ENCODE measurements around the gene HNF4A.

HNF4A gene

DNA sequence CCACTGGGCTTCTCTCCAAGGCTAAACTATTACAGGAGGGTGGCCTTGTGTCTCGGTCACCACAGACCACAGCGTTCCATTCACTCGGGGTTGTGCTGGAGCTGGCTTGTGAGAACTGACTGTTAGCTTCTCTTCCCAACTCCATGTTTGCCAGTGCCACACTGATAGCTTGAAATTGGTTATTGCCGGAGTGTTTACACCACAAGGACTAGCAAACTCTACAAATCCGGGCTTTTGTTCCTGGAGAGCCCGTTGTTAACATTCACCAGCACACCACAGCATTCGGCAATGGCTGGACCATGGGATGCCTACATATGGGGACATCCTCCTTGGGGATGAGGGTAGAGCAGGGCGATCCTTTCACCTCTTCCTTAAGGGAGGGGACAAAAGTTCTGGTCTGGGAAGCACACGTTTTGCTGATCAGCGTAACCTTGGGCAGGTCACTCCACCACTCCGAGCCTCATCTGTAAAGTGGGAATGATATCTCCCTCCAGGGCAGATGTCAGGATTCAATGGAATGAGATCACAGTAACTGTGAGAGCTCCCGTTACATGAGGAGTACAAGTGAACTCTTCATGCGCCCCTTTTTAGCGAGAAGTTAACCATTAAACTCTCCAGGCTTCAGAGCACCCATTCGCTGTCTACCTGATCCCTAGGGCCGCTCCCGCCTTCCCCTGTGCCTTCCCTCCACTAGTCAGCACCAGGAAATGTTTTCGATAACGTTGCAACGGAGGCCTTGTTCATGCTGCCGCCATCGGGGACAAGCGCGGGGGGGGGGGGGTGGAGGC lies 78.4 kb downstream of the HNF4A start:
- ATAC-seq (ENCODE audit: insufficient read depth, low read depth) (no peak), DNase-seq (no peak)
- H3K4me3 ChIP-seq (ENCODE audit: low read depth in 1 of 2, low read length in 2 of 2) = no peak overlapping the region
- H3K4me2 ChIP-seq (ENCODE audit: insufficient read depth, low read length) = no peak overlapping the region
- no peaks in the 10 kb centered on the region for H4K20me1 ChIP-seq (ENCODE audit: insufficient read depth, low read length)
- peaks cover 3% of the 10 kb centered on the region for H3K27me3 ChIP-seq (ENCODE audit: insufficient read depth, low read length, poor library complexity)
- H3K9ac ChIP-seq (ENCODE audit: low read depth, low read length) = no peak overlapping the region
- H2AFZ ChIP-seq (ENCODE audit: low read depth, low read length) = no peak overlapping the region
- no peaks in the 10 kb centered on the region for H3K9me3 ChIP-seq (ENCODE audit: insufficient read depth, low read length, severe bottlenecking)
- no peaks in the 10 kb centered on the region for H3K79me2 ChIP-seq (ENCODE audit: insufficient read depth, low read length)
- no peak overlapping the region for H3K27ac ChIP-seq (ENCODE audit: low read length)
- no peaks in the 10 kb centered on the region for H3K36me3 ChIP-seq (ENCODE audit: insufficient read depth, low read length)
- no peaks in the 10 kb centered on the region for H3K4me1 ChIP-seq (ENCODE audit: insufficient read depth, low read length)
- TF ChIP-seq EZH2 (IDR thresholded peaks at IDR 0.05; ENCODE audit: borderline replicate concordance, low read depth, low read length, severe bottlenecking) = no peak
- TF ChIP-seq, protein P1, sequence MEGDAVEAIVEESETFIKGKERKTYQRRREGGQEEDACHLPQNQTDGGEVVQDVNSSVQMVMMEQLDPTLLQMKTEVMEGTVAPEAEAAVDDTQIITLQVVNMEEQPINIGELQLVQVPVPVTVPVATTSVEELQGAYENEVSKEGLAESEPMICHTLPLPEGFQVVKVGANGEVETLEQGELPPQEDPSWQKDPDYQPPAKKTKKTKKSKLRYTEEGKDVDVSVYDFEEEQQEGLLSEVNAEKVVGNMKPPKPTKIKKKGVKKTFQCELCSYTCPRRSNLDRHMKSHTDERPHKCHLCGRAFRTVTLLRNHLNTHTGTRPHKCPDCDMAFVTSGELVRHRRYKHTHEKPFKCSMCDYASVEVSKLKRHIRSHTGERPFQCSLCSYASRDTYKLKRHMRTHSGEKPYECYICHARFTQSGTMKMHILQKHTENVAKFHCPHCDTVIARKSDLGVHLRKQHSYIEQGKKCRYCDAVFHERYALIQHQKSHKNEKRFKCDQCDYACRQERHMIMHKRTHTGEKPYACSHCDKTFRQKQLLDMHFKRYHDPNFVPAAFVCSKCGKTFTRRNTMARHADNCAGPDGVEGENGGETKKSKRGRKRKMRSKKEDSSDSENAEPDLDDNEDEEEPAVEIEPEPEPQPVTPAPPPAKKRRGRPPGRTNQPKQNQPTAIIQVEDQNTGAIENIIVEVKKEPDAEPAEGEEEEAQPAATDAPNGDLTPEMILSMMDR (IDR thresholded peaks at IDR 0.05; ENCODE audit: borderline replicate concordance, extremely low read depth, low read length, poor library complexity, severe bottlenecking) = no peak

DNA sequence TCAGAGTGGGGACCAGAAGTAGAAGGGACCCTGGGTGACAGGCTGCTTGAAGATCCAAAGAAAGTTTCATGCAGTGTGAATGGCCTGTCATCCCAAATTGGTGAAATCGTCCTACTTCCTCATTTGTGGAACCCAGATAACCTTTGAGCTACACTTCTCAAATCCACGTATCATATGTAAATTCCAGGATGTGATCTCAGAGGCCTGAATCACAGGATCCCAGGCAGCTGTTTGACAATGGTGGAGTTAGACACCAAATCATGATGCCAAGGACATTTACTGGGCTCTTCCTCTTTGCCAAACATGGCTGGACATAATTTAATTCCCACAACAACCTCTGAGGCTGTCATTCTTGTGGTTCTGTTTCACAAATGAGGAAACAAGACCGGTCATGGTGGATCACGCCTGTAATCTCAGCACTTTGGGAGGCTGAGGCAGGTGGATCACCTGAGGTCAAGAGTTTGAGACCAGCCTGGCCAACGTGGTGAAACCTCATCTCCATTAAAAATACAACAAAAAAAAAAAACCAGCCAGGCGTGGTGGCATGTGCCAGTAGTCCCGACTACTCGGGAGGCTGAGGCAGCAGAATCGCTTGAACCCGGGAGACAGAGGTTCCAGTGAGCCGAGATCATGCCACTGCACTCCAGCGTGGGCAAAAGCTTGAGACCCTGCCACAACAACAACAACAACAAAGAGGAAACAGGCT lies 80.3 kb downstream of the HNF4A start:
- Histone ChIP-seq H3K4me3 (ENCODE audit: low read depth in 1 of 2, low read length in 2 of 2) (no peak overlapping the region), H3K9ac (ENCODE audit: low read depth, low read length) (no peak overlapping the region), H3K4me2 (ENCODE audit: insufficient read depth, low read length) (no peak overlapping the region), H2AFZ (ENCODE audit: low read depth, low read length) (no peak overlapping the region), H3K27me3 (ENCODE audit: insufficient read depth, low read length, poor library complexity) (peaks cover 3% of the 10 kb centered on the region), H3K36me3 (ENCODE audit: insufficient read depth, low read length) (no peaks in the 10 kb centered on the region), H3K79me2 (ENCODE audit: insufficient read depth, low read length) (no peaks in the 10 kb centered on the region), H3K9me3 (ENCODE audit: insufficient read depth, low read length, severe bottlenecking) (no peaks in the 10 kb centered on the region), H4K20me1 (ENCODE audit: insufficient read depth, low read length) (no peaks in the 10 kb centered on the region), H3K4me1 (ENCODE audit: insufficient read depth, low read length) (no peaks in the 10 kb centered on the region), H3K27ac (ENCODE audit: low read length) (no peak overlapping the region)
- ATAC-seq (ENCODE audit: insufficient read depth, low read depth) = no peak
- TF ChIP-seq EZH2 (IDR thresholded peaks at IDR 0.05; ENCODE audit: borderline replicate concordance, low read depth, low read length, severe bottlenecking) = no peak
- TF ChIP-seq, protein P1 (IDR thresholded peaks at IDR 0.05; ENCODE audit: borderline replicate concordance, extremely low read depth, low read length, poor library complexity, severe bottlenecking) = no peak
- DNase-seq = no peak

DNA sequence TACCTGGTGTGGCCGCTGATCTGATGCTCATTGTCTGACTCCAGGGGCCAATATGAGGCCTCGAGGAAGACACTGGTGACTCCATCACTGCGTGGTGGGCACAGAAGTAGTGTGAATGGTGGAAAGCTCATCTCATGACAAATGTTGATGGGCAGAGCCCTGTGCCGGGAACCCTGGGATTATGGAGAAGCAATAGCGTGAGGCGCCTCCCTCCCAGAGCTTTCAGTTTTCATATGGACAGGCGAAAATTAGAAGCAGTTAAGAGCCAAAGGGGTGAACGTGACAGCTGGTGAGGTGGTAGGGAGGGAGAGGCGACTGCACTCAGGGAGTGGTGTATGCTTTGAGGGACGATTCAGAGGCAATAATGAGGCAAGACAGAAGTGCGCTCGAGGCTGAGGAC lies 80.9 kb downstream of the HNF4A start:
- Histone ChIP-seq H3K4me1 (ENCODE audit: insufficient read depth, low read length) (no peaks in the 10 kb centered on the region), H3K79me2 (ENCODE audit: insufficient read depth, low read length) (no peaks in the 10 kb centered on the region), H4K20me1 (ENCODE audit: insufficient read depth, low read length) (no peaks in the 10 kb centered on the region), H3K27ac (ENCODE audit: low read length) (no peak overlapping the region), H3K36me3 (ENCODE audit: insufficient read depth, low read length) (no peaks in the 10 kb centered on the region), H2AFZ (ENCODE audit: low read depth, low read length) (no peak overlapping the region), H3K9me3 (ENCODE audit: insufficient read depth, low read length, severe bottlenecking) (no peaks in the 10 kb centered on the region), H3K9ac (ENCODE audit: low read depth, low read length) (no peak overlapping the region), H3K4me3 (ENCODE audit: low read depth in 1 of 2, low read length in 2 of 2) (no peak overlapping the region), H3K27me3 (ENCODE audit: insufficient read depth, low read length, poor library complexity) (peaks cover 3% of the 10 kb centered on the region), H3K4me2 (ENCODE audit: insufficient read depth, low read length) (no peak overlapping the region)
- no peak for DNase-seq
- ATAC-seq (ENCODE audit: insufficient read depth, low read depth) = no peak
- TF ChIP-seq, protein P1 (IDR thresholded peaks at IDR 0.05; ENCODE audit: borderline replicate concordance, extremely low read depth, low read length, poor library complexity, severe bottlenecking) = no peak
- no peak for TF ChIP-seq EZH2 (IDR thresholded peaks at IDR 0.05; ENCODE audit: borderline replicate concordance, low read depth, low read length, severe bottlenecking)
